ENCODE data around the gene KRT9. TPM values are rescaled to one million over a fixed set of nuclear protein-coding genes. Genes with fewer than 3 reads are reported as not detected.
"Not testable (repeated sequence)": the region's sequence is repeated elsewhere in the genome, so short reads cannot be mapped to it uniquely, and the experiment has no call there.

The KRT9 gene
- polyA plus RNA-seq, 4 donors: not detected

GRCh38 chr17:41602524-41602923 lies 30.7 kb upstream of the KRT9 start:
- no peak for DNase-seq (ENCODE audit: low read depth in 4 of 4, low spot score in 3 of 4)

DNA sequence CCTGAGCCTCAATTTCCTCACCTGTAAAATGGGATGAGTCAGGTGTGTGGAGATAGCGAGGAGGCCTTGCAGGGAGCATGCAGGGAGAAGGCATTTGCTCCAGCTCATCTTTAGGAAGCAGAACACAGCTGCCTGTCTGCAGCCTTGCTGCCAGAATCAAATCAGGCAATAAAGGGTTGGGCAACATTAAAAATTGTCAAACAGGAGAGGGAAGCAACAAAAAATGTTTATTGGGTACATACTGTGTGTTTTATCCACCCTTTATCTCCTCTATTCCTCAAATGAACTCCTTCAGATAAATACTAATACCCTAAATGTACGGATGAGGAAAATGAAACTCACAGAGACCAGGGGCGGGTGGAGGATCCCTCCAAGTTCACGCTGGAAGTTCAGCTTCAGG lies 28.5 kb upstream of the KRT9 start:
- DNase-seq (ENCODE audit: low read depth in 4 of 4, low spot score in 3 of 4): no peak

- DNase-seq (ENCODE audit: low read depth in 4 of 4, low spot score in 3 of 4): no peak
Observed at GRCh38 chr17:41599680-41600079, 27.8 kb upstream of the KRT9 start.

GRCh38 chr17:41595585-41595984 lies 23.7 kb upstream of the KRT9 start:
- no peak for DNase-seq (ENCODE audit: low read depth in 4 of 4, low spot score in 3 of 4)

GRCh38 chr17:41594363-41594915 lies 22.6 kb upstream of the KRT9 start:
- no peak for DNase-seq (ENCODE audit: low read depth in 4 of 4, low spot score in 3 of 4)

GRCh38 chr17:41593306-41593981 lies 21.6 kb upstream of the KRT9 start:
- no peak for DNase-seq (ENCODE audit: low read depth in 4 of 4, low spot score in 3 of 4)

GRCh38 chr17:41592601-41593305 lies 20.9 kb upstream of the KRT9 start:
- DNase-seq (ENCODE audit: low read depth in 4 of 4, low spot score in 3 of 4): no peak

GRCh38 chr17:41589301-41589700 lies 17.4 kb upstream of the KRT9 start:
- DNase-seq (ENCODE audit: low read depth in 4 of 4, low spot score in 3 of 4): no peak

GRCh38 chr17:41588126-41588810 lies 16.4 kb upstream of the KRT9 start:
- DNase-seq (ENCODE audit: low read depth in 4 of 4, low spot score in 3 of 4): no peak

DNA sequence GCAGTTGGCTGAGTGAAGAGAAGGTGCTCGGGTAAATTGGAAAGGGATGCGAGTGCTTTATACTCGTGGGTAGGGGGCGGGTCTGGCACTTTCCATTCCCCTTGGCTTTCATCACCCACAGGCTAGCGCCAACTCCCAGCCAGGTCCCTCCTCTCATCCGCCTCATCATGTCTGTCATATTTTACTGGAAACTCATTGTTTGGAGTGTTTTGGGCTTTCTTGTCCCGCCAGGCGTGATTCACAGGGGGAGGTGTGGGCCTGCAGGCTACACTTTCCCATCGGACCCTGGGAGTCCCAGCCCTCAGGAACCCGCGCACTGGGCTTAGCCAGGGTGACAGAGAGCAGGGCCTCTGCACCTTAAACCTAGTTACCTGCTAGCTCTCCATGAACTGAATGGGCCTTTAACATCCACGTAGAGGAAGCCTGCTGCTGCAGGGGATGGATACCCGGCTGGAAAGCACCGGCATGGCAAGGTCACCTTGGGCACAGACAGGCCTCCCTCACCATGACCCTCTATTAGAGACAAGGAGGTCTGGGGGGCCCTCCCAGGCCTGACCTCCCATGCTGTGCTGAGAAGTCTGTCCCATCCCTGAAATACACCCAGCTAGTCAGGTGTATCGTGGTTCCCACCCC lies 15.1 kb upstream of the KRT9 start, which contains the start of gene KRT14:
TSS of gene KRT14 (minus strand) at position 33 of the 633 bp plus-strand sequence. CDS start 61 bp downstream, outside the sequence.
- no peak for DNase-seq (ENCODE audit: low read depth in 4 of 4, low spot score in 3 of 4)

DNA sequence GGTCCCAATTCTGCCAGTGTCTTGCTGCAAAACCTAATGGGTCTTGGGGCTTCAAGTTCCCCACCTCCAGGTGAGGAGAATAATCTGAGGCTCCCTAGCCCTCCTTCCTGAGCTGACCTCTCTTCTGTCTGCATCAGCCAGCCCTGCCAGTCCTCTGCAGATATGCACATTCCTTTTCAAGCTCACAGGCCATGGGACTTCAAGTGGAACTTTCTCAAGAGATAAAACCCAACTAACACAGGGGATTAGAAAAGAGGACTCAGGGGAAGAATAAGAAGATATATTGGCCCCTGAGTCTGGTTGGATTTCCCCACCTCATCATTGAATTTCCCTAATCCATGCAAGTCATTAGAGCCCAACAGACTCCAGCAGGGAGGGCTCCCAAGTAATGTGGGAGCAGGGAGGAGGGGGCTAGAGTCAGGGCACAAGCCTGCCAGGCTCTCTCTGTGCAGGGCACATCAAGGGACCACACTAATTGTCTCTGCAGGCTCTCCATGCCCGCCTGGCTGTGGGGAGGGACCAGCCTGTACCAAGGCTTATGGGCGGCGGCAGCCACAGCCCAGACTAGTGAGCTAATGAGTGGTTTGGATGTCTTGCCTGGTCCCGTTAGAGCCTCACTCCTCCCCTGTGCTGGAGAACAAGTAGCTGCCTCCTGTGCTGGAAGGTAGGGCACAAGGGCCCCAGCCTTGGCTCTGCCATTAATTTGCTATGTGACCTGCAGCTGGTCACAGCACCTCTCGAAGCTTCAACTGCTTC lies 13.6 kb upstream of the KRT9 start:
- no peak for DNase-seq (ENCODE audit: low read depth in 4 of 4, low spot score in 3 of 4)

DNA sequence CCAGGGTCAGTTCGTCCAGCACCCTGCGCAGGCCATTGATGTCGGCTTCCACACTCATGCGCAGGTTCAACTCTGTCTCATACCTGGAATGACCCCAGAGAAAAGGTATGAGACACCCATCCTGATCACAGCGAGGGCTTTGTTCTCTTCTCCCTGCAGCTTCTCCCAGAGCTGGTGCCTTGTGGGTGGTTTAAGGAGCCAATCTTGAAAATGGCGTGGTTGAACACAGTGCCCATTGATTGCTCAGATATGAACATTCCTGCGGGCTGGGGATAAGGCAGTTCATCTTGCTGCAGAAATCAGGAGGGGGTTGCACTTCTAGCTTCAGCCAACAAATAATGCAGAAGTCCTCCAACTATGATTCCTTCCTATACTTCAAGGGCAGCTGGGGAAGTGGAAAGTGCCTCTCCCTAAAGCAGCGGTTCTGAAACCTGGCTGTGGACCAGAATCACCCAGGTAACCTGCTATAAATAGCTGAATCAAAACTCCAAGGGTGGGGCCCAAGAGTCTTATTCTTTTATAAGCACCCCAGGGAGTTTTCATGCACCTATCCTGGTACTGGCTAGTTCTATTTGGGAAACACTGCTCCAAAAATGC lies 12.6 kb upstream of the KRT9 start:
- DNase-seq (ENCODE audit: low read depth in 4 of 4, low spot score in 3 of 4): not testable (repeated sequence)

- DNase-seq (ENCODE audit: low read depth in 4 of 4, low spot score in 3 of 4): no peak
Observed at GRCh38 chr17:41583137-41584127, 11.6 kb upstream of the KRT9 start.

DNA sequence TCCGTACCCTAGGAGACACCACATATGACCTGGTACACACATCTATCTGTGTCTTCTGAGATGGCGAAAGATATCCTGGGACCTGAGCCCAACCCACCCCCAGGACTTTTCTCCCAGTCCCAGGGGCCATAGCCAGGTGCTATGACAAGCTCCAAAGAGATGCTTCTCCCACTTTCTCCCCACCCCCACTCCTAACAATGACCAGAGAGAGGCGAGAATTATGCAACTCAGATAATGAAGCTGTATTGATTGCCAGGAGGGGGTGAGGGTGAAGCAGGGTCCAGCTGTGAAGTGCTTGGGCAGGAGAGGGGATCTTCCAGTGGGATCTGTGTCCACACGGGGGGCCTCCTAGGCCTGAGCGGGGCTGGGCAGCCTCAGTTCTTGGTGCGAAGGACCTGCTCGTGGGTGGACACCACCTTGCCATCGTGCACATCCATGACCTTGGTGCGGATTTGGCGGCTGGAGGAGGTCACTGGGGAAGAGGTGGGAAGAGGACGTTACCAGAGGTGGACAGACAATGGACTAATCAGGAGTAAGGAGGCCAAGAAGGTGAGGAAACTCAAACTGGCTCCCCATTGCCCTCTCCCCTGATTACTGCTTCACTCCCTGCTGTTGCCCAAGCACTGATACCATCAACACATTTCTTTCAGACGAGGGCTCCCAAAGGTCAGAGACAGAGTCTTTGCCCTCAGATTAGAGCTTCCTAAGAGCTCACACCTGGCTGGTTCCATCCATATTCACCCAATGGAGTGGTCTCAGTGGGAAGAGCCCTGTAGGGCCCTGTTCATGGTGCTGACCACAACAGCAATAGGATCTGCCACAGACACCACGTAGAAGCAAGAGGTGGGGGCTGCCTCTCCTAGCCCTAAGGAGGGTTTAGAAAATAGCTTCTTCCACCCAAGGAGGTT lies 10.5 kb upstream of the KRT9 start:
- DNase-seq (ENCODE audit: low read depth in 4 of 4, low spot score in 3 of 4): not testable (repeated sequence)

DNA sequence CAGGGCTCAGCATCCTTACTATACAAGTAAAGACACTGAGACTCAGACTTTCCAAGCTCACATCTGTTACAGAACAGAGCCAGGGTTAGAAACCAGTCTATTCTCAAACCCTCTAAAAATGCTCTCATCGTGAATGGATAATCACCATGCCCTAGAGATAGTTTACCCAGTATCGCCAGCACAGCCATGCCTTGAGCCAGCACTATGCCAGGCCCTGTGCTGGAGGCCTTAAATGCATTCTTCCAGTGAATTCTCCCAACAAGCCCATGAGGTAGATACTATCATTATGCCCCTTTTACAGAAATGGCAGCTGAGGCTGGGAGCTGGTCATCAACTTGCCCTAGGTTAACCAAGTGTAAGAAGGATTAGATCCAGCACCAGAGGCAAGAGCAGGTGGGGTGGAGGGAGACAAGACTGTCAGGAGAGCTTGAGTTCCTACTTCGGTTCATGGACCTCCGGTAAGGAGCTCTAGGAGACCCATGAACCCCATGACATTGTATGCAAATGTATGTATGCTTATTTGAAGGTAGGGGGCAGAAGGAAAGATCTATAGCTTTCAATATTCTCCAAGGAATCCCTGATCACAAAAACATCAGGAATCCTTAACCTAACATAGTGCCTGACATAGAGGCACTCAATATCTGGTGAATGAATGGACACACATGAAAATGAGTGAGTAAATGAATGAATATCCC lies 9.7 kb upstream of the KRT9 start:
- DNase-seq (ENCODE audit: low read depth in 4 of 4, low spot score in 3 of 4): no peak

- no peak for DNase-seq (ENCODE audit: low read depth in 4 of 4, low spot score in 3 of 4)
Observed at GRCh38 chr17:41580687-41581365, 9.0 kb upstream of the KRT9 start.
